Measurements from ENCODE around the gene SDS. TPM values are rescaled to one million over a fixed set of nuclear protein-coding genes. Genes with fewer than 3 reads are reported as not detected.
"Not testable (repeated sequence)": the region's sequence is repeated elsewhere in the genome, so short reads cannot be mapped to it uniquely, and the experiment has no call there.

The SDS gene
- total and polyA plus RNA-seq, 4 donors, result 0.65 to 433 (median 77.9) TPM

- not testable (repeated sequence) for H3K9ac ChIP-seq (ENCODE audit: low read depth in 1 of 2, low read length in 2 of 2); H3K9me3 ChIP-seq (ENCODE audit: control insufficient read depth in 4 of 4, low read length in 3 of 4); H3K27me3 ChIP-seq (ENCODE audit: control insufficient read depth in 4 of 4, insufficient read depth in 4 of 4, low read length in 3 of 4); H3K4me3 ChIP-seq (ENCODE audit: low read depth in 1 of 3, low read length in 3 of 3); H3K27ac ChIP-seq (ENCODE audit: low read depth in 1 of 2, low read length in 2 of 2); DNase-seq (ENCODE audit: low spot score); H3K36me3 ChIP-seq (ENCODE audit: control insufficient read depth in 4 of 4, insufficient read depth in 3 of 4, low read depth in 1 of 4, low read length in 3 of 4); H3K4me1 ChIP-seq (ENCODE audit: control insufficient read depth in 4 of 4, insufficient read depth in 4 of 4, low read length in 3 of 4)
- 87% methylated on average over 7 of the region's 7 CpGs for WGBS
Observed at GRCh38 chr12:113354192-113354591, 49.5 kb downstream of the SDS start.

- DNase-seq (ENCODE audit: low spot score), result no peak
- Histone ChIP-seq H3K9me3 (ENCODE audit: control insufficient read depth in 4 of 4, low read length in 3 of 4) (no peaks in the 10 kb centered on the region), H3K9ac (ENCODE audit: low read depth in 1 of 2, low read length in 2 of 2) (no peak overlapping the region), H3K36me3 (ENCODE audit: control insufficient read depth in 4 of 4, insufficient read depth in 3 of 4, low read depth in 1 of 4, low read length in 3 of 4) (no peaks in the 10 kb centered on the region), H3K27me3 (ENCODE audit: control insufficient read depth in 4 of 4, insufficient read depth in 4 of 4, low read length in 3 of 4) (no peaks in the 10 kb centered on the region), H3K27ac (ENCODE audit: low read depth in 1 of 2, low read length in 2 of 2) (no peak overlapping the region), H3K4me1 (ENCODE audit: control insufficient read depth in 4 of 4, insufficient read depth in 4 of 4, low read length in 3 of 4) (no peaks in the 10 kb centered on the region), H3K4me3 (ENCODE audit: low read depth in 1 of 3, low read length in 3 of 3) (no peak overlapping the region)
- TF ChIP-seq FOXA2 (IDR thresholded peaks at IDR 0.05) (no peak), TAF1 (conservative IDR thresholded peaks at IDR 0.05) (no peak), MAX (IDR thresholded peaks at IDR 0.05) (no peak), CTCF (IDR thresholded peaks at IDR 0.05; ENCODE audit: low read depth, low read length, missing input control) (no peak), FOXA1 (IDR thresholded peaks at IDR 0.05) (no peak), ZBTB33 (IDR thresholded peaks at IDR 0.05) (no peak), RXRA (IDR thresholded peaks at IDR 0.05) (no peak), REST (IDR thresholded peaks at IDR 0.05) (no peak)
Observed at GRCh38 chr12:113351089-113351488, 52.6 kb downstream of the SDS start.

- no peaks in the 10 kb centered on the region for H3K4me1 ChIP-seq (ENCODE audit: control insufficient read depth in 4 of 4, insufficient read depth in 4 of 4, low read length in 3 of 4)
- no peak overlapping the region for H3K27ac ChIP-seq (ENCODE audit: low read depth in 1 of 2, low read length in 2 of 2)
- H3K9ac ChIP-seq (ENCODE audit: low read depth in 1 of 2, low read length in 2 of 2), result no peak overlapping the region
- no peaks in the 10 kb centered on the region for H3K36me3 ChIP-seq (ENCODE audit: control insufficient read depth in 4 of 4, insufficient read depth in 3 of 4, low read depth in 1 of 4, low read length in 3 of 4)
- DNase-seq (ENCODE audit: low spot score), result no peak
- no peaks in the 10 kb centered on the region for H3K9me3 ChIP-seq (ENCODE audit: control insufficient read depth in 4 of 4, low read length in 3 of 4)
- WGBS, result 76% methylated on average over 19 of the region's 19 CpGs
- no peaks in the 10 kb centered on the region for H3K27me3 ChIP-seq (ENCODE audit: control insufficient read depth in 4 of 4, insufficient read depth in 4 of 4, low read length in 3 of 4)
- H3K4me3 ChIP-seq (ENCODE audit: low read depth in 1 of 3, low read length in 3 of 3), result no peak overlapping the region
- TF ChIP-seq YY1 (IDR thresholded peaks at IDR 0.05), result no peak
- TF ChIP-seq RXRA (IDR thresholded peaks at IDR 0.05), result no peak
- no peak for TF ChIP-seq MAX (IDR thresholded peaks at IDR 0.05)
- TF ChIP-seq JUND (IDR thresholded peaks at IDR 0.05), result no peak
- TF ChIP-seq GABPA (IDR thresholded peaks at IDR 0.05 in 1 of 2, conservative IDR thresholded peaks at IDR 0.05 in 1 of 2), result no peak
- no peak for TF ChIP-seq FOXA1 (IDR thresholded peaks at IDR 0.05)
- TF ChIP-seq SP1 (IDR thresholded peaks at IDR 0.05), result no peak
- TF ChIP-seq FOXA2 (IDR thresholded peaks at IDR 0.05), result no peak
- TF ChIP-seq EGR1 (IDR thresholded peaks at IDR 0.05; ENCODE audit: low read depth in 2 of 2), result no peak
- no peak for TF ChIP-seq RAD21 (IDR thresholded peaks at IDR 0.05)
- no peak for TF ChIP-seq ZBTB33 (IDR thresholded peaks at IDR 0.05)
- no peak for TF ChIP-seq TAF1 (conservative IDR thresholded peaks at IDR 0.05)
Observed at GRCh38 chr12:113348849-113349536, 54.7 kb downstream of the SDS start.
